Epithelial cell of esophagus (primary cell): ENCODE results near the gene REEP6.

Source experiments
- DNase-seq: peaks from one replicate; pipeline ENCODE4 v3.0.0; 2010; ENCODE audit warnings: low read depth
- H3K4me3 ChIP-seq: 2 replicates; pipeline ENCODE4 v1.5.1; 2011; ENCODE audit warnings: mild to moderate bottlenecking, low read length, control low read depth
- TF ChIP-seq, protein P1 (sequence below): IDR thresholded peaks from 2 replicates; pipeline ENCODE4 v1.5.1; 2011; ENCODE audit warnings: low read depth, mild to moderate bottlenecking, low read length, control low read depth, inconsistent platforms; ENCODE audit not compliant: insufficient read depth; ENCODE audit errors: missing control alignments

Gene REEP6

DNA sequence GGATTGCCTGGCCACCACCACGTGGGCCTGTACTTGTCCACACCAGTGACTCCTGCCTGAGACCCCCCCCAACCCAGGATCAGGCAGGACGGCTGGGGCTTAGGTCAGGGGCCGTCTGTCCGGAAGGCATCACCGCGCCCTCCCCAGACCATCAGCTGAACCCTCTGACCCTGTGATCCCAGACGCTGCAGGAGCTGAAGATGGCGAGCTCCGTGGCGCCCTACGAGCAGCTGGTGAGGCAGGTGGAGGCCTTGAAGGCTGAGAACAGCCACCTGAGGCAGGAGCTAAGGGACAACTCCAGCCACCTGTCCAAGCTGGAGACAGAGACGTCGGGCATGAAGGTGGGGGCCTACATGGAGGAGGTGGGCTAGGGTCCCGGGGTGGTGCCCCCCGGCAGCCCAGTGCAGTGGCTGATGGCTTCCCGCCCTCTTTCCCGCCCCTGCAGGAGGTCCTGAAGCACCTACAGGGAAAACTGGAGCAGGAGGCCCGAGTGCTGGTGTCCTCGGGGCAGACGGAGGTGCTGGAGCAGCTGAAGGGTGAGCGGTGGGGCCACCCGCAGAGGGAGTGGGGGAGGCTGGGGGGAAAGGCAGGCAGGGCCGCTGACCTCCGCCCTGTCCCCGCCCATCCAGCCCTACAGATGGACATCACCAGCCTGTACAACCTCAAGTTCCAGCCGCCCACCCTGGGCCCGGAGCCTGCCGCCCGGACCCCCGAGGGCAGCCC is 38.0 kb upstream of the REEP6 start:
- TF ChIP-seq, protein P1, sequence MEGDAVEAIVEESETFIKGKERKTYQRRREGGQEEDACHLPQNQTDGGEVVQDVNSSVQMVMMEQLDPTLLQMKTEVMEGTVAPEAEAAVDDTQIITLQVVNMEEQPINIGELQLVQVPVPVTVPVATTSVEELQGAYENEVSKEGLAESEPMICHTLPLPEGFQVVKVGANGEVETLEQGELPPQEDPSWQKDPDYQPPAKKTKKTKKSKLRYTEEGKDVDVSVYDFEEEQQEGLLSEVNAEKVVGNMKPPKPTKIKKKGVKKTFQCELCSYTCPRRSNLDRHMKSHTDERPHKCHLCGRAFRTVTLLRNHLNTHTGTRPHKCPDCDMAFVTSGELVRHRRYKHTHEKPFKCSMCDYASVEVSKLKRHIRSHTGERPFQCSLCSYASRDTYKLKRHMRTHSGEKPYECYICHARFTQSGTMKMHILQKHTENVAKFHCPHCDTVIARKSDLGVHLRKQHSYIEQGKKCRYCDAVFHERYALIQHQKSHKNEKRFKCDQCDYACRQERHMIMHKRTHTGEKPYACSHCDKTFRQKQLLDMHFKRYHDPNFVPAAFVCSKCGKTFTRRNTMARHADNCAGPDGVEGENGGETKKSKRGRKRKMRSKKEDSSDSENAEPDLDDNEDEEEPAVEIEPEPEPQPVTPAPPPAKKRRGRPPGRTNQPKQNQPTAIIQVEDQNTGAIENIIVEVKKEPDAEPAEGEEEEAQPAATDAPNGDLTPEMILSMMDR: no peak
- no peak overlapping the region for H3K4me3 ChIP-seq
- no peak for DNase-seq

DNA sequence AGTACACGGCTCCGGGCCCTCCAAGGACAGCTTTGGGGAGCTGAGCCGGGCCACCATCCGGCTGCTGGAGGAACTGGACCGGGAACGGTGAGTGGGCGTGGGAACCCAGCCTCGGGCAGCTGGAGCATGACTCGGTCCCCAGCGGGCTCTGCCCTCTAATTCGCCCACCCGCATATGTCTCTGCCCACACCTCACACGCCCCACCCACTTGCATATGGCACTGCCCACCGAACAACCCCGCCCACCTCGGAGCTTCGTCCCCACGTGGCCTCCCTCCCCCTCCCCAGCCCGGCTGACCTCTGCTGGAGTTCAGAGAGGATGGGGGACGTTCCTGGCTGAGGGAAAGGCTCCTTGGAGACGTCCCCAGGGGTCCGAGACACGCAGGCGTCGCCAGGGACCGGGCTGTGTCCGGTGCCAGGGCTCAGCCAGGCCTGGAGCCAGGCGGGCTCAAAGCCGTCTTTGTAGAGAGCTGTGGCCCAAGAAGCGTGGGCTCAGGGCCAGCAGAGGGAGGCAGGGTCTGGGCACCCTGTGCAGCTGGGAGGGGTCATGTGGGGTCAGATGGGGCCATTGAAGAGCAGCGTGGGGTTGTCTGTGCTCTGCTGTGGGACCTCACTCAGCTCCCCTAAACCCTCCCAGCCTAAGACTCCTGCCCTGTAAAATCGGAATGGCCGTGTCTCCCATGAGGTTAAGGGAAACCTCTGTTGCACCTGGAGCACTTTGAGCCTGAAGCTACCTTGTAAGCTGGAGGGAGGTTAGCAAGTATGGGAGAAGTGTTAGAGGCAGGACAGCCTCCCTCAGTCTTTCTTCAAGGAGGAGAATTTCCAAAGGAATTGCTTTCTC is 37.2 kb upstream of the REEP6 start:
- DNase-seq: peak; percentile 70
- TF ChIP-seq, protein P1: no peak
- no peak overlapping the region for H3K4me3 ChIP-seq

DNA sequence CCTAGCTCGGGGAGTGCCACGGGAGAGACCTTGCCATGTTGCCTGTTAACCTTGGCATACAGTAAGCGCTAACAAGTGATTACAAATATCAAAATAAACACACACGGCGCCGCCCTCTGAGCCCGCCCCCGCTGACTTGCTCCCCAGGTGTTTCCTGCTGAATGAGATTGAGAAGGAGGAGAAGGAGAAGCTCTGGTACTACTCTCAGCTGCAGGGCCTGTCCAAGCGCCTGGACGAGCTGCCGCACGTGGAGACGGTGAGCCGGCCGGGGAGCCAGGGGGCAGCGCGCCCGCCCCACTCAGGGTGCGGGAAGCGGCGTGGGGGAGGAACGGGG is 36.0 kb upstream of the REEP6 start:
- DNase-seq: peak; percentile 87
- H3K4me3 ChIP-seq: no peak overlapping the region
- TF ChIP-seq, protein P1: no peak

DNA sequence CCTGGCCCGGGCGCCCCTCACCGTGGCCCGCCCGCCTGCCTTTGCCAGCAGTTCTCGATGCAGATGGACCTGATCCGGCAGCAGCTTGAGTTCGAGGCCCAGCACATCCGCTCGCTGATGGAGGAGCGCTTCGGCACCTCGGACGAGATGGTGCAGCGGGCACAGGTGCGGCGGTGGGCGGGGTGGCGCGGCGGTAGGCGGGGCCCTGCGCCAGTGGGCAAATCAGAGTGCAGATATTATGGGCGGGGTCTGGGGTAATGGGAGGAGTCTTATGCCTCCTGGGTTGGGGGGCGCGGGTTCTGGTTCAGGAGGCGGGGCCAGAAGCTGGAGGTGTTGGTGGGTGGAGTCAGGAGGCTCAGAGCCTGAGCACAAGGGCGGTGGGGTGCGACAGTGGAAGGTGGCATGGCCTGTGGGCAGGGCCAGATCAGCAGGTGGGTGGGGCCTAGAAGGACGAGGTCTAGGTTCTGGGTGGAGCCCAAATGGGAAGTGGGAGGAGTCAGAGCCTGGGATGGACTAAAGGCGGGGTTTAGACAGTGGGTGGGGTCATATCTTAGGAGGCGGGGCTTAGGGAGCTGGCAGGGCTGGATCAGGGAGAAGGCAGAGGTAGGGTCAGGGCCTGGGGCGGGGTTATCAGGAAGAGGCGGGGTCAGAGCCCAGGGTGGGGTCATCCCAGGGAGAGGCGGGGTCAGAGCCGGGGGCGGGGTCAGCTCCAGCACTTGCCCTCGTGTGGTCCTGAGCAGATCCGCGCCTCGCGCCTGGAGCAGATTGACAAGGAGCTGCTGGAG is 35.5 kb upstream of the REEP6 start:
- DNase-seq: peak; percentile 89
- H3K4me3 ChIP-seq: no peak overlapping the region
- TF ChIP-seq, protein P1: no peak

DNA sequence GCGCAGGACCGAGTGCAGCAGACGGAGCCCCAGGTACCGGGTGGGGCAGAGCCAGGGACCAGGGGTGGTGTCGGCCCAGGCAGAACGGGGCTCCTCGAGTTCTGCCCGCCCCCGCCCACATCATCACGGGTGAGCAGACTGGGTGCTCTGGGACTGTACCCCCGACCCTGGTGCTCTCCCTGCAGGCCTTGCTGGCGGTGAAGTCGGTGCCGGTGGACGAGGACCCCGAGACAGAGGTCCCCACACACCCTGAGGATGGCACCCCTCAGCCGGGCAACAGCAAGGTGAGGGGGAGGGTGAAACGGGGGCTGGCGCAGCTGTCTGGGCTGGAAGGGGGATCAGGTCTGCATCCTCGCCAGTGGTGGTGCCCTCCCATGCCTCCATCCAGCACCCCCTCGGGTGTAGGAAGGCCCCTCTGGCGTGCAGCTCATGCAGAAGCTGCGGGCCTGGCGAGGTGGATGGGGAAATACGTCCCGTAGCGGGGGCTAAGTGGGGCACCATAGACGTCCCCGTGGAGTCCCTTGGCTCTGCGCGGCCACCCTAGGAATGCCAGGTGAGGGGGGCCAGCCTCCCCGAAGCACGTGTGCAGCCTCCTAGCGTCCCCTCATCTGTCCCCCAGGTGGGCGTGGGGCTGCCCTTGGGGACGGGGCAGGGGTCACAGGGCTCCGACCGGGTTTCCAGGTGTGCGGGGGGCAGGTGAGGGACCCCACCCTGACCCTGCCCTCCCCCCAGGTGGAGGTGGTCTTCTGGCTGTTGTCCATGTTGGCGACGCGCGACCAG is 34.7 kb upstream of the REEP6 start:
- TF ChIP-seq, protein P1: no peak
- no peak for DNase-seq
- H3K4me3 ChIP-seq: no peak overlapping the region

DNA sequence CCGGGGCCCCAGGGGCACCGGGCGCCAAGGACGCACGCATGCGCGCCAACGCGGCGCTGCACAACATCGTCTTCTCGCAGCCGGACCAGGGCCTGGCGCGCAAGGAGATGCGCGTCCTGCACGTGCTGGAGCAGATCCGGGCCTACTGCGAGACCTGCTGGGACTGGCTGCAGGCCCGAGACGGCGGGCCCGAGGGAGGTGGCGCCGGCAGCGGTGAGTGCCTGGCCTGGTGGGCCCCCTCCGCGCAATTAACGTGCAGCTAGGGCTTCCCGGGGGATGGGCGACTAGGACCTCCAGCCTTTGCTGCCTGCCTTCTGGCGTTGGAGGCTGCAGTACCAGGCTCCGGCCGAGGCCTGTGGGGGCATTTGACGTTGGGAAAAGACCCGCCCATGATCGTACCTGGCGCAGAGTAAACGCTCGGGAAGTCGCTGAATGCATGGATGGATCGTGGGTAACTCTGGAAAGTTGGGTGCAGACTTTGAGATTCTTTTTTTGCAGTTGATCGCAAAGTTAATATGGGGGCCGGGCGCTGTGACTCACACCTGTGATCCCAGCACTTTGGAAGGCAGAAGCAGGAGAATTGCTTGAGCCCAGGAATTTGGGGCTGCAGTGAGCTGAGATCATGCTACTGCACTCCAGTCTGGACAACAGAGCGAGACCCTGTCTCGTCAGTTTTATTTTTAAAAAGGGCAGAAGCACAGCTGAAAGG is 33.8 kb upstream of the REEP6 start:
- H3K4me3 ChIP-seq: no peak overlapping the region
- DNase-seq: peak; percentile 42
- TF ChIP-seq, protein P1: peak; percentile 11
